ENCODE results near the gene VPS39. TPM values are rescaled to one million over a fixed set of nuclear protein-coding genes. Genes with fewer than 3 reads are reported as not detected.

Gene VPS39
- total RNA-seq, 1 donor from 2014 or later, result 86.8 TPM

DNA sequence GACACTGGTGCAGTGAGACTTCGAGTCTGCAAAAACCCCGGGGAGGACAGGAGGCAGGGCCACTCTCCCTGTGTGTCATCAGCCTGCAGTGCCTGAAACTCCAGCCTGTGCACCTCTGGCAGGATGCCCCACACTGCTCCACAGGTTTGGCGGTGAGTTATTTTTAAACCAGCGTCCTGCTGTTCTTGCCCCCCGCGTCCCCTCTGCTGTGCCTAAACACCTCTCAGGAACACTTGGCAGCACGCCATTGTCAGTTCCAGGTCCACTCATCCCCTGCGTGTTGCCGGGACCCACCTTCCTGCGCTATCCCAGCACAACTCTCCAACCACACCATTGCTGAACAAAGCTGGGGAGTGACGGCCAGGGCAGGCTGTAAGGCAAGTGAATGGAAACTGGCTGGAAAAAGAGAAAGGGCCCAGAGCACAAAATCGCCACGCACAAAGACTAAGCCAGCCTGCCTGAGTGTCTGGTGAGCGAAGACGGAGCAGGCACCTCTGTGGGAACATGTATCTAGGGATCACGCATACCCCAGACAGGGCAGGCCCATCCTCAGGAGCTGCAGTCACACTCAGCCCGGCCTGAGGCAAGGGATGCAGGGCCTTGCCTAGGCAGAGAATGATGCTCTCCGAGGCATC, 48.6 kb downstream of the VPS39 start:
- intact Hi-C loops (cut with micrococcal nuclease), result no loop called here

DNA sequence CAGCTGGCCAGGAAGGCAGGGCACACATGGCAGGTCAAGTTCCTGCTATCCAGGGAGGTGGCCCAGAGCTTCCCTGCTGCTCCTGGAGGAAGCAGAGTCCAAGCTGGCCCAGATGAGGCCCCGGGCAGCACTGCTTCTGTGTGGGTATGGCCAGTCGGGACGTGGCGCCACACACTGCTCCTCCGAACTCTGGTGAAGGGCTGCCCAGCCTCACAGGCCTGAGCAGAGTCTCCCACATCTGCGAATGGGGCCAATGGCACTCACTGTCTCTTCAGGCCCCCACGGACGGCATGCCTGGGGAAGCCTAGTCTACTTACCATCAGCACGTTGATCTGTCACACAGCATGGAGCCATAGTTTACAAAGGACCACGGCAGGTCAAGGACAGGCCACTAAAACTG, 49.2 kb downstream of the VPS39 start:
- intact Hi-C loops (cut with micrococcal nuclease), result no loop called here

DNA sequence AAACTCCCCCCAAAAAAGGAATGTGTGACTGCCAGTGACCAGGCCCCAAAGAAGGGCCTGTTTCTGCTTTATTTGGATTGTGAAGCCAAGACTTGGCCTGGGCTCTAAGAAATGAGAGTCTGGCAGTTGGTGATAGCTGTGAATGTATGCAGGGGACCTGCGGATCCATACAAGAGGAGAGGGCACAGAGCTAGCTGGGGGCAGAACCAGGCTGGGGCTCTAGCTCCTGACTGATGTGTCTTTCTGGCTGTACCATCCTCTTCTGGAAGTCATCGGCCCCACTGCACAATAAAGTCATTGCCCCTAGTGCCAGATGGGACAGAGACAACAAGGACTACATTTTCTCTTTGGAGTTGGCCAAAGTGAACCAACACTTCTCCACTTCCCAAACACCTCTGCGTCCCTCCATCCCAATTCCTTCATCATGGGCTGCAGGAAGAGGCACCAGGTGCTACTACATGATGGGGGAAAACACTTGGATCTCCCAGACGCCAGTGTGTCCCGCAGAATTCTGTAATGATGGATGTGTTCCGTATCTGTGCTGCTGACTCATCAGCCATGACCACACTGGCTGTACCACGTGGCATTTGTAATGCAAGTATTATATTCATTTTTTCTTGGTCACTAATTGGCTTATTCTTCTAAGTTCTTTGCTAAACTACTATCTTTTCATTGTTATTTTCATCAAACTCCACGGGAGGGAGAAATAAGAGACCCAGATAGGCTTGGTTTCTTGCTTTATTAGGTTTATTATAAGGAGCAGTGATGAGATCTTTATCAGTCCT, 49.9 kb downstream of the VPS39 start:
- intact Hi-C loops (cut with micrococcal nuclease), result no loop called here

DNA sequence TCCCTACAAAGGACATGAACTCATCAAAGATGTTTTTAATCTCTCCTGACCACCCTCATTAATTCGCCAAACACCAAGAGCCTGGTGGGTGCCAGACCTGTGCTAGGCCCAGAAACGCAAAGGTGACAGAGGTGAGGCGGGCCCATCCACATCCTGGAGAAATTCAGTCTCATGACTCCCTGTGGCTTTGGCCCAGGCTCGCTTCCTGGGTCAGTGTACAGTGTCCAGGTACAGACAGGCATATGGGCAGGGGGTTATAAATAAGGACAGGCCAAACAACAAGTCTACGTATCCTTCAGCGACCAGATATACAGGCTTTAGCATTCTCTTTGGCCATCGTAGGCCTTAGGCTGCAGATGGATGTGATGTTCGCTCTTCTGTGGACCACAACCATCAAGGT, 50.7 kb downstream of the VPS39 start:
- intact Hi-C loops (cut with micrococcal nuclease), result no loop called here

DNA sequence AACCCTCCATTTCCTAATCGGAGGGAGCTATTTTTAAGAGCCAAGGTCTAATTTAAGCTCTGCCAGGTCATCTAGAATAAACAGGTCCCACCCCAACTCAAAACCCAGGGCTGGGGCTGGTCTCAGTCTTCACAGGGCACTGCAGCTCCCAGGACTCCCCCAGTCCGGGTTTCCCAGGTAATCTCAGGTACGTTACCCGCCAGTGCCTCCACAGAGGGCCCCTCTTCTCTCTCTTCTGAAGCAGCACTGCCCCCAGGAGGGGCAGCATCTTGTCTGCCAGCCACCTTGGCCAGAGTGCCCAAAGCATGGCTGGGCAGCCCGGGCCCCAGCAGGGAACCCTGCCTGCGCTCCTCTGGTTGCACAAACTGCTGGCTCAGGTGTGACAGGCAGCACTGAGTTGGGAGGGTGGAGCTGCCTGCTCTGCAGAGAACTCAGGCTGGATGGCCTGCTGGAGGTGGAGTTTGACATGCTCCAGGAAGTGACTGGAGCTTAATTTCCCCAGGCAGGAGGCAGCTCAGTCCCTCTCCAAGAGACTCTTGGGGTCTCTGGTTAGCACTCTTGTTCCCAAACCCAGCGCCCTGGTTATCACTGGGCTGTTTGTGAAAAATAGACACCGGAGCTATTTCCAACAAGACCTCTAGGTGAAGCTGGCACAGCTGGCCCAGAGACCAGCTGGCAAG, 51.7 kb downstream of the VPS39 start, which contains the start of gene PLA2G4F:
Gene PLA2G4F (minus strand): TSS at position 394 of the 680 bp plus-strand sequence. CDS start 87 bp downstream, at position 307.
- intact Hi-C loops (cut with micrococcal nuclease), result no loop called here

DNA sequence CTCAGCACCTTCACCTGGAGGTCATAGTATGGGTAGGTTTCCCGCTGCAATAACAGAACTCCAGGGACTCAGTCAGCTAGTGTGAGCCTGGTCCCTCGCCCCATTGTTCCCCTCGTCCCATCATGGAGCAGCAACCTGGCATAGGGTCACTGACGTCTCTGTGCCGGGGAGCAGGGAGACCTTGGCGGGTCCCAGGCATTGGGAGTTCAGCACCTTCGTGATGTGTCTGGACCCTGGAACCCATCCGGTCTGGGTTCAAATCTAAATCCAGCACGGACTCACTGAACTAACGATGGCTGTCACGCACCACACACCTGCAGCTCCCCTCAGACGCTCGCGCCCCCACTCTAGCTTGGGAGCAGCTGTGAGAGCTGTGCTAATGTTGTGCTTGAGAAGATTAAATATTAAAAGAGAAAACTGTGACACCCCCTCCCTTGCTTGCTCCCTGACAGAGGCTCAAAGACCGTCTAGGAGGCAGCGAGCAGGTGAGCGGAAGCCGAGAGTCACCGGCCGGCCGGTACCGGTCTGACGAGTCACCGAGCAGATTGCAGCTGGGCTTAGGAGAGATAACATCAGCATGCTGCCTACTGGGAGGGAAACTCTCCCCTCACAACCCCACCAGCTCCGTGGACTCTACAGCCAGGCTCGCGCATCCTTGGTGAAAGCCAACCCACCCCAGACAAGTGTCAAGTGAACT, 52.4 kb downstream of the VPS39 start:
- intact Hi-C loops (cut with micrococcal nuclease), result no loop called here

DNA sequence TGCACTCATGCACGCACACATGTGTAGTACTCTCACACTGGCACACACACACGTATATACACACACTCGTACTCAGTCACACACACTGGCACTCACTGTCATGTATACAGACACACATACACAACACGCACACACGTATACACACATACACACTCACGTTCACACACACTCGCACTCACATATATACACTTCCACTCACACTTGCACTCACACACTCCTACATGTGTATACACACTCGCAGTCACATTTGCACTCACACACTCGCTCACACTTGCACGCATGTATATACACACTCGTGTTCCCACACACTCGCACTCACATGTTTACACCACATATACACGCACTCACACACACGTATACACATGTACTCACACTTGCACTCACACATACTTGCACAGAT, 53.1 kb downstream of the VPS39 start:
- intact Hi-C loops (cut with micrococcal nuclease), result no loop called here

DNA sequence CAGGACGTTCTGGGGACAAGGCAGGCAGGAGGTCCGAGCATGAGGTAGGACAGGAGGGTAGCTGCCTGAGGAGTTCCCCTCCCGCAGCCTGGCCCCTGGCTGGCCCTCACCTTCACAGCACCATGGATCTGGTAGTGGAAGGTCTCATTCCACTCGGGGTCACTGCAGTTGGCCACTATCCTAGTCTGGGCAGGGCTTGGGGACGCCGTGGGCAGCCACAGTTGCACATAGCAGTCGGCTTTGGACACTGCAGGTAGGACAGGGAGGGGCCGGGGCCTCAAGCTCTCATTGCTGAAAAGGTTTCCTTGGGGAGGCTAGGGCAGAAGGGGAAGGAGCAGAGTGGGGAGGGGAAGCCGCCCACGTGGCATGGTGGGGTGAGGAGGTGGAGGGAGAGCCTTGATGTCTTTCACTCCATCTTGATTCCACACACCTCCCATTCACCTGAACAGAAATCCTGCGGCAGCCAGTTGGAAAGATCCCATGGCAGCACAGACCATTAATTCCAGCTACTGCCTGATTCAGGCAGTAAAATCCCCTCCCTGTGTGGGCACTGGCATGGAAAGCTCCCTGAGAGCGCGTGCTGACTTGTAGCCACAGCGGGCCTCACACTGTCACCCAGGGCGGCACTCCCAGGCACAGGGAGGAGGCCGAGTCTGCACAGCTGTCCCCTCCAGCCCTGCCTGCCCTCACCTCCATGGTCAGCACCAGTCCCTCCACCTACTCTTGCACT, 53.7 kb downstream of the VPS39 start:
- intact Hi-C loops (cut with micrococcal nuclease), result no loop called here

DNA sequence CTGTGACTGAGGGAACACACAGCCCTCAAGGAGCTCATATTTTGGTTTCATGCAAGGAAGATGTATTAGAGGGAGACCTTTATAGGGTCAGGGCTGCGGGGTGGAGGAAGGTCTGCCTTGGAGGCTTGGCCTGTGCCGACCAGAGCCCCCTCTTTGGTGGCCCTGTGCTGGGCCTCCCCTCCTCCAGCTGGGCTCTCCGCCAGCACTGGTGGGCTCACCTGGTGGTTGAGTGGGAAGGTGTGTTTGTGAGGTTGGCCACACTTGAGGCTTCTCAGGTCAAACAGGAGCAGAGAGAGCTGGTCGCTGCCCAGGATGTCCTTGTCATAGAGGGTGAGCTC, 54.3 kb downstream of the VPS39 start:
- intact Hi-C loops (cut with micrococcal nuclease), result no loop called here

DNA sequence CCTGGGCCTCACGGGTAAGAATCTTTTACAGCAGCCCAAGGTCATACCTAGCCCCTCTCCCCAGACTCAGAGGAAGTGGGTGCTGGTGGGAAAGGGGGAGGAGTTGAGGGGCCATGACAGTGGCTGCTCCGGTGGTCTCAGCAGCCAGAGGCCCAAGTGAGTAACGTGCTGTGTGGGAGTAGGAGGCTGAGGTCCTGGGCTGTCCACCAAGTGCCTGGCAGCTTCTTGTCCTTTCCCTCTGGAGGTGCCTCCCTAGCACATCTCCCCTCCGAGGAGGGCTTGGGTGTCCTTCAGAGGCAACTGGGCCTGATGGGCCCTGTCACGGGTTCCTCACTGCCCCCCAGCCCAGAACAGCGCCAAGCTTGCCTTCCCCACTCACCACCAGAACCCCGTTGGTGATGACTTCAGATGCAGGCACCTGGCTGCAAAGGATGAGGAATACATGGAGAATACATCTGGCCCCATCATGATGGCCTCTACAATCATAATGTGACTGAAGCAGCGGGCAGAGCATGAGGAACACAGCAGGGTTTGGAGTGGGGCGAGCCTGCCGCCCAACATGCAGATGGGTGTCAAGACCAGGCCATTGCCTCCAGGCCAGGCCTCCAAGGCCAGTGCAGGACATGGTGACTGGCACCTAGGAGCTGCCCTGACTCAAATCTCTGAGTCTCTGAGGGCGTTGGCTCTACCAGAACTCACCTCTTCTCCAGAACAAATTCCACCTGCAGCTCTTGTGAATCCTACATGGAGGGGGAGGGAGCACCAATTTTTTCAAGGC, 55.0 kb downstream of the VPS39 start:
- intact Hi-C loops (cut with micrococcal nuclease), result no loop called here

DNA sequence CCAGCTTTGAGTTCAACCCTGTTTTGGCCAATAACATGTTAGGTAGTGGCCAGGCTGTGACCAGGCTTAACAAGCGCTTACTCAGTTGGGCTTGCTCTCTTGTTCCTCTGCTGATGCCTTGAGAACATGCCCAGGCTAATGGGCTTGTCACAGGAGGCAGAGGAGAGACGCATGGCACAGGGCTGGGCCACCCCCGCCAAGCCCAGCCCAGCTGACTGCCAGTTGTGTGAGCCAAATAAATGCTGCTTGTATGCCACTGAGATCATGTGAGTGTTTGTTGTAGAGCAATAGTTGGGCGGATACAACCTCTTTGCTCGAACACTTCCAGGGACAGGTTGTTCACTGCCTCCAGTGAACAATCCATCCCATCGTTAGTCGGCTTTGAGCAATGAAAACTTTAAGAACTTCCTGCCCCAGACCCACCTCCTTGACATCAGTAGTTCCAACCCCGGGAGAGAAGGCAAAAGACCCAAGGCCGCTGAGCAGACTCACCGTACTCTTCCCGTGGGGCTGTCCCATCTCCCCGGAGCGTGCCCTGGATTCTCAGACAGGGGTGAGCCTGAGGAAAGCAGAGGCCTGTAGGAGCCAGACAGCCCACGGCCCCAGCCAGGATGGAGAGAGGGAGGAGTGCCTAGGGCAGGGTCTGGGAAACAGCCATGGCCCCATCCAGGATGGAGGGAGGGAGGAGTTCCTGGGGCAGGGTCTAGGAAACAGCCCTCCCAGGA, 55.7 kb downstream of the VPS39 start:
- intact Hi-C loops (cut with micrococcal nuclease), result no loop called here

DNA sequence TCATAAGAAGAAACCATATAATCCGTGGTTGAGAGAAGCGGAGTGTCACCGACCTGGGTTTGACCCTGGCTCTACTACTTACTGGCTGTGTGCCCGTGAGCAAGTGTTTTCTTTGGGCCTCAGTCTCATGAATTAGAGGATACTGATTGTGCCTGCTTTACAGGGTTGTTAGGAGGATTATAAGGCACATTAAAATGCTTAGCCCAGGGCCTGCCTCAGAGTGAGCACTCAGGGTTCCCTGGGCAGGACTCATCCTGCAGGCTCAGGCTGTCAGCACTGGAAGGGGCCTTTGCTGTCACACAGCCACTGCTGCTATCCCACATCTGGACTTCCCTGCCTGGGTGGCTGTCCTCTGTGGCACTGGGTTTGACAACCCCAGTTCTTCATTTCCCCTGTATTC, 56.4 kb downstream of the VPS39 start:
- intact Hi-C loops (cut with micrococcal nuclease), result no loop called here

DNA sequence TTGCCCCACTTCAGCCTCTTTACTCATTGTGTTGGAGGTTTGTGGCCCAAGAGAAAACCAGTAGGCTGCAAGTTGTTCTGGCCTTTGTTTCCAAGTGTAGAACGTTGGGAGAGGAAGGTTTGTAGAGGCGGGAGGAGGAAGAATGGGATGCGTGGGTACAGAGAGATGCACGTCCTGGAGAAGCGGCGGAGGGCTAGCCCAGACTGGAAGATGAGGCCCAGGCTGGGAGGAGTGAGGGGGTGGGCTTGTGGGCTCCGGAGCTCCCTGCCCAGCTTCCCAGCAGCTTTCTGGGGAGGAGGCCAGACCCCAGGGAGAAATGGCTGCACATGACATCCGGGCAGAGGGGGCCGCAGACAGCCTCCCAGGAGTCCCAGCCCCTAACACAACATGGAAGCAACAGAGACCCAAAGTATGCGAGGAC, 57.0 kb downstream of the VPS39 start:
- intact Hi-C loops (cut with micrococcal nuclease), result no loop called here

DNA sequence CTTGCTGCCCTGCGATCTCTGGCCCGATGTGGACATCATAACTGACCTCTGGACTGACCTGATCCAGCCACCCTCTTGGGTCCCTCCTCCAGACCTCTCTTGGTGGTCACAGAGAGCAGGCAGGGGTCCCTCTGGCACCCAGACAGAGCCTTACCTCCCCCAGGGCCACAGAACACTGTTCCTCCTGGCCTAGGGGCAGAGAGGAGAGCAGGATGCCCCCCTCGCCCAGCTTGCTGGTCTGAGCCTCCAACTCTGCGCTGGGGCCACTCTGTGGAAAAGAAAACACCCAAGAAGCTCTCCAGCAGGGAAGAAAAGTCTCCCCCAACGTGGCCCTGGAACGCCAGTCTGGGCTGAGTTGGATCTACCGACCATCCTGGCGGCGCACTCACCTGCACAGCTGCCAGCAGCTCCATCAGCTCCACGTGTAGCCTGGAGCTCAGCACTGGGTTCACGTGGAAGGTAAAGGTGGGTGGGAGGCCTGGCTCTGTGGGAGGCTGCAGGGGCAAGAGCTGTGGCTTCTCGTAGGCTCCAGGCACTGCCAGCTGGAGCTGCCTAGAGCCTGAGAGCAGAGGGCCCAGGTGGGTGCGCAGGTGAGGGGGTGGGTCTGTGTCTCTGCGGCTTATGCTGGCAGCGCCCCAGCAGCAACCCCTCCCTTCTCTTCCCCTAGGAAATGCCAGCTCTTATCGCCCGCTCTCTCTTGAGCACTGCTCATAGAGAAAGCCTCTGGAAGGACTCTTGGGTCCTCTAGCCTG, 57.7 kb downstream of the VPS39 start:
- intact Hi-C loops (cut with micrococcal nuclease), result no loop called here

DNA sequence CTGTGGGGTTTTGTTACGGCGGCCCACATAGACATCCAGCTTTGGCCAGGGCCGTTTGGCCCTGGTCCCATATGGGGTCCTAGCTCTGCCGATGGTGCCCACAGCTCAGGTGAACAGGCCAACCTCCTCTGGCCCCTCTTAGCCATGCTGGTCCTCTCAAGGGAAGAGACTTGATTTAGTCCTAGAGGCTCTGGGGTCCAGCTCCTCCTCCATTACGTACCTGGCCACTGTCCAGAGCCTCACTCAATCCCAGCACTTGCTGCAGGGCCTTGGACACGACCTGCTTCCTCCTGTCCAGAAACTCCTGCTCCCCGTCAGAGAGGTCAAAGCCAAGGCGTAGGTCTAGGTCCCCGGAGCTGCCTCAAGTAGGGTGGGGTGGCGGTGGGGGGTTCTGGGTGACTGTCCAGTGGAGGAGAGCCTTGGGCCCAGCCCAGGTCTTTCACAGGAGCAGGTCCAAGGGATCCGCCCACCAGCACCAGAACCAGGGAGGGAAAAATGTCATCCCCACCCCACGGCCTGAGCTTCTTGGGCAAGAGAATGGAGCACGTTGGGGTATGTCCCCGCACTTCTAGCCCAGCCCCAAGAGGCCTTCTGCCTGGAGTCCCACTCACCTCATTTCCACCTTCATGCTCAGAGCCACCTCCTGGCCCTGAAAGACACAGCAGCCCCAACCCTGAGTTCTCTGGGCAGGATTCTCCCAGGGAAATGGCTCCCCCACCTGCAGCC, 58.4 kb downstream of the VPS39 start:
- intact Hi-C loops (cut with micrococcal nuclease), result no loop called here

DNA sequence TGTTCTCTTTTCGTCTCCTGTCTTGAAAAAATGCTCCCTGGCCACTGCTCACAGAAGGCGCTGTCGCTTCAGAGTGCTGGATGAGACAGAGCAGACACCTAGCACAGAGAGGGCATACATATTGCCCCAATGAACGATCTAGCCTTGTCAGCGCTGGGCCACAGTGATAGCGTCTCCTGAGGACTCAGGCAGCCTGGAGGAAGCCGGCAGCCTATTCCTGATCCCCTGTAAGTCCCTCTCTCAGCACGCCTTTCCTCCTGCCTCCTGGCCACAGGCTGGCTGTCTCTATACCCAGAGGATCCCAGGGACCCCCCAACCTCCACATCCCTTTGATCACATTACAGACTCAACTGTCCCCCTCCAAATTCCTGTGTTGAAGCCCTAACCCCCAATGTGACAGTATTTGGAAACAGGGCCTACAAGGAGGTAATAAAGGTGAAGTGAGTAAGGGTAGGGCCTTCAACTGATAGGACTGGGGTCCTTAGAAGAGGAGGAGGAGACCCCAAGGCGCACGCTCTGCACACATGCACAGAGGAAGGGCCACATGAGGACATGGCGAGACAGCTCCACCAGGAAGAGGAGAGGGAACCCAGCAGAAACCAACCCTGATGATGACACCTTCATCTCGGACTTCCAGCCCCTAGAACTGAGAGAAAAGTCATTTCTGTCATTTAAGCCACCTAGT, 59.2 kb downstream of the VPS39 start:
- intact Hi-C loops (cut with micrococcal nuclease), result no loop called here

DNA sequence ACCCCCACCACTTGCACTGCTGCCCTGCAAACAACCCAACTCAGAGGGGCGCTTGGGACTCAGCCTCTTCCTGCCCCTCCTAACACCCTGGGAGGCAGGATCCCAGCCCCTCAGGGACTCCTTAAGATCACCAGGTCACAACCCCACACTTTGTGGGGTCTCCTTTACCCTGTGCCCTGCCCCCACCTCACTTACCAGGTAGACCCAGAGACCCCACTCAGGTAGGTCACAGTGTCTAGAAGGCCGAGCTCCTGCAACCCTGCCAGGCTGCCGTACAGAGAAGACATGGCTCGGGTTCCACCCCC, 60.7 kb downstream of the VPS39 start:
- intact Hi-C loops (cut with micrococcal nuclease), result no loop called here
